Measurements from ENCODE around the gene MUC6. TPM values are rescaled to one million over a fixed set of nuclear protein-coding genes. Genes with fewer than 3 reads are reported as not detected.

Gene MUC6
- total and polyA plus RNA-seq, 2 of the 8 experiments (the other 6 are each of a cell fraction or from before 2014, with no cell fraction given), result not detected

DNA sequence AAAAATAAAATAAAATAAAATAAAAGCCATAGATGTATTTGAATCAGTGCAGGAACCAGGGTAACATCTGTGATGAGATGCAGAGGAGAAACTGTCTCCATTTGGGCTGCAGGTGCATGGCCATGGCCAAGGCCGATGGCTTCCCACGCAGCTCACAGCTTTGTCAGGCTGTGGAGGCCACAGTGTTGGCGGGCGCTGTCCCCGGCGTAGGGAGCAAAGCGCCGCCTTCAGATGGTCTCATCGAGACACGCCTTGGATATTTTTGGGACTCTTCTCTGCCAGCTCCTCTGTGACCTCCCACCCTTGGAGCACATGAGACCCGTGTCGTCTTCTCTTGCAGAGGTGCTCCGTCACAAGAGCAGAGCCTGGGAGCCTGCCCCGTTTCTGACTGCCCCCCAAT lies 38.6 kb downstream of the MUC6 start:
- Histone ChIP-seq H3K18ac (ENCODE audit: extremely low read depth, low read length) (no peak overlapping the region), H4K5ac (ENCODE audit: insufficient read length, low read depth, low read length) (no peak overlapping the region), H2AFZ (ENCODE audit: low read length) (no peak overlapping the region), H3K27me3 (replicated peaks in 1 of 4; ENCODE audit: control insufficient read depth in 3 of 4, extremely low read depth in 1 of 4, insufficient read depth in 3 of 4, low read length in 3 of 4) (no peaks in the 10 kb centered on the region), H3K27ac (ENCODE audit: low read depth, low read length) (no peak overlapping the region), H2BK5ac (ENCODE audit: low read depth, low read length) (no peak overlapping the region), H2BK12ac (ENCODE audit: low read depth, low read length) (no peak overlapping the region), H4K91ac (replicated peaks; ENCODE audit: insufficient read length, low read length) (no peak overlapping the region), H3K23ac (ENCODE audit: insufficient read length) (no peak overlapping the region), H2AK5ac (ENCODE audit: low read depth, low read length) (no peak overlapping the region), H2BK20ac (ENCODE audit: low read length) (no peak overlapping the region), H2BK15ac (ENCODE audit: low read length) (no peak overlapping the region), H3K79me2 (ENCODE audit: control insufficient read depth in 1 of 2, insufficient read depth in 2 of 2, low read length in 2 of 2) (no peaks in the 10 kb centered on the region; a peak in 1 of 4 replicates), H3K4me3 (ENCODE audit: extremely low read depth in 1 of 4, insufficient read depth in 2 of 4, low read depth in 3 of 4, low read length in 4 of 4) (no peak overlapping the region), H3K23me2 (ENCODE audit: low read depth, low read length) (no peaks in the 10 kb centered on the region), H4K8ac (ENCODE audit: extremely low read depth, insufficient read depth, low read length) (no peak overlapping the region), H3K56ac (replicated peaks; ENCODE audit: insufficient read length, low read depth, low read length) (no peak overlapping the region), H4K20me1 (replicated peaks in 1 of 2; ENCODE audit: control insufficient read depth in 1 of 2, insufficient read depth in 2 of 2, low read length in 2 of 2) (peaks cover 0 to 9% of the 10 kb centered on the region in 2 experiments), H3K4me1 (replicated peaks in 1 of 4; ENCODE audit: control insufficient read depth in 3 of 4, insufficient read depth in 4 of 4, low read length in 3 of 4) (no peaks in the 10 kb centered on the region), H3K14ac (ENCODE audit: insufficient read length) (no peak overlapping the region), H3K4me2 (ENCODE audit: insufficient read depth in 1 of 2, low read depth in 2 of 2, low read length in 2 of 2) (no peak overlapping the region), H3K4ac (replicated peaks; ENCODE audit: insufficient read length, low read depth, low read length) (no peak overlapping the region), H3K36me3 (ENCODE audit: control insufficient read depth in 2 of 4, insufficient read depth in 4 of 4, low read length in 3 of 4) (peaks cover 12 to 35% (median 25%) of the 10 kb centered on the region in 4 experiments; a peak in 7 of 8 replicates), H3K9me3 (ENCODE audit: insufficient read depth in 2 of 2, low read depth in 1 of 2, low read length in 1 of 2) (no peaks in the 10 kb centered on the region), H2BK120ac (replicated peaks; ENCODE audit: low read depth, low read length) (no peak overlapping the region), H3K79me1 (ENCODE audit: low read depth, low read length) (no peaks in the 10 kb centered on the region), H3K9ac (replicated peaks in 1 of 4; ENCODE audit: extremely low read depth in 1 of 4, low read depth in 3 of 4, low read length in 3 of 4) (no peak overlapping the region)
- WGBS, 2 experiments (ENCODE audit: extremely low coverage in 1 of 2, insufficient coverage in 1 of 2, insufficient read length in 1 of 2, insufficient replicate concordance in 2 of 2, low coverage in 1 of 2, low lambda C conversion rate in 2 of 2, missing lambda C conversion rate in 1 of 2), result 88% methylated on average over 11 of the region's 14 CpGs; no CpG with 5 or more reads in 1 of the 2 experiments
- no peak for FAIRE-seq
- ChIA-PET CTCF (ENCODE audit: partially characterized antibody) (no interaction called here), POLR2A (ENCODE audit: partially characterized antibody) (interaction anchor here (2.0 kb wide), 1 partner anchor 19 kb away, joined by 7 read pairs; no protein-coding TSS in a partner anchor)
- DNase-seq (ENCODE audit: low read depth in 1 of 2, low spot score in 2 of 2), result no peak
- TF ChIP-seq SP4 (IDR thresholded peaks at IDR 0.05; ENCODE audit: low read length) (no peak), JUN (IDR thresholded peaks at IDR 0.05; ENCODE audit: low read depth, low read length) (no peak), POLR2AphosphoS5 (IDR thresholded peaks at IDR 0.05; ENCODE audit: low read depth, low read length) (no peak), SRF (IDR thresholded peaks at IDR 0.05; ENCODE audit: low read depth, low read length) (no peak), HDAC6 (IDR thresholded peaks at IDR 0.05; ENCODE audit: low read depth, low read length) (no peak), PHF8 (conservative IDR thresholded peaks at IDR 0.05; ENCODE audit: low read depth, low read length) (no peak), SUZ12 (IDR thresholded peaks at IDR 0.05; ENCODE audit: low read length) (no peak), CHD1 (IDR thresholded peaks at IDR 0.05; ENCODE audit: low read depth, low read length) (no peak), KDM4A (IDR thresholded peaks at IDR 0.05; ENCODE audit: low read depth, low read length, severe bottlenecking) (no peak)
- TF ChIP-seq, protein P1, sequence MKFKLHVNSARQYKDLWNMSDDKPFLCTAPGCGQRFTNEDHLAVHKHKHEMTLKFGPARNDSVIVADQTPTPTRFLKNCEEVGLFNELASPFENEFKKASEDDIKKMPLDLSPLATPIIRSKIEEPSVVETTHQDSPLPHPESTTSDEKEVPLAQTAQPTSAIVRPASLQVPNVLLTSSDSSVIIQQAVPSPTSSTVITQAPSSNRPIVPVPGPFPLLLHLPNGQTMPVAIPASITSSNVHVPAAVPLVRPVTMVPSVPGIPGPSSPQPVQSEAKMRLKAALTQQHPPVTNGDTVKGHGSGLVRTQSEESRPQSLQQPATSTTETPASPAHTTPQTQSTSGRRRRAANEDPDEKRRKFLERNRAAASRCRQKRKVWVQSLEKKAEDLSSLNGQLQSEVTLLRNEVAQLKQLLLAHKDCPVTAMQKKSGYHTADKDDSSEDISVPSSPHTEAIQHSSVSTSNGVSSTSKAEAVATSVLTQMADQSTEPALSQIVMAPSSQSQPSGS (IDR thresholded peaks at IDR 0.05; ENCODE audit: low read length), result no peak
- TF ChIP-seq, protein P2, sequence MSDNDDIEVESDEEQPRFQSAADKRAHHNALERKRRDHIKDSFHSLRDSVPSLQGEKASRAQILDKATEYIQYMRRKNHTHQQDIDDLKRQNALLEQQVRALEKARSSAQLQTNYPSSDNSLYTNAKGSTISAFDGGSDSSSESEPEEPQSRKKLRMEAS (IDR thresholded peaks at IDR 0.05), result no peak
- TF ChIP-seq, protein P3, sequence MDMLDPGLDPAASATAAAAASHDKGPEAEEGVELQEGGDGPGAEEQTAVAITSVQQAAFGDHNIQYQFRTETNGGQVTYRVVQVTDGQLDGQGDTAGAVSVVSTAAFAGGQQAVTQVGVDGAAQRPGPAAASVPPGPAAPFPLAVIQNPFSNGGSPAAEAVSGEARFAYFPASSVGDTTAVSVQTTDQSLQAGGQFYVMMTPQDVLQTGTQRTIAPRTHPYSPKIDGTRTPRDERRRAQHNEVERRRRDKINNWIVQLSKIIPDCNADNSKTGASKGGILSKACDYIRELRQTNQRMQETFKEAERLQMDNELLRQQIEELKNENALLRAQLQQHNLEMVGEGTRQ (IDR thresholded peaks at IDR 0.05; ENCODE audit: low read length), result no peak

All from H1 (cell line).